Nephron (organoid): Measurements from ENCODE around the gene ZNF419.
"Not testable (repeated sequence)": the region's sequence is repeated elsewhere in the genome, so short reads cannot be mapped to it uniquely, and the experiment has no call there.

Experiments used
- H3K27ac Mint-ChIP-seq, 3 experiments: 2 replicates each; pipeline ENCODE4 v1.8.0; 2020; ENCODE audit warnings: mixed read lengths in 3 of 3, mild to moderate bottlenecking in 2 of 3, moderate library complexity in 1 of 3
- H3K27me3 Mint-ChIP-seq: 2 replicates; pipeline ENCODE4 v1.8.0; 2021; ENCODE audit warnings: low read depth, mild to moderate bottlenecking, moderate library complexity, mixed read lengths
- H3K36me3 Mint-ChIP-seq: 2 replicates; pipeline ENCODE4 v1.8.0; 2020; ENCODE audit warnings: low read depth, mixed read lengths
- H3K4me1 Mint-ChIP-seq: 2 replicates; pipeline ENCODE4 v1.8.0; 2020; ENCODE audit warnings: mixed read lengths
- H3K4me3 Mint-ChIP-seq, 3 experiments: 2 replicates each; pipeline ENCODE4 v1.8.0; 2020; ENCODE audit warnings: mild to moderate bottlenecking in 3 of 3, mixed read lengths in 3 of 3, moderate library complexity in 2 of 3
- H3K9me3 Mint-ChIP-seq: 2 replicates; pipeline ENCODE4 v1.8.0; 2020; ENCODE audit warnings: mixed read lengths
- CTCF ChIP-seq, 3 experiments: fragments of 200-600 bp; sonication (generic); IDR thresholded peaks; one replicate each; pipeline ENCODE4 v1.5.0; 2021; ENCODE audit warnings: antibody characterized with exemption in 3 of 3; ENCODE audit not compliant: unreplicated experiment in 3 of 3

The ZNF419 gene

DNA sequence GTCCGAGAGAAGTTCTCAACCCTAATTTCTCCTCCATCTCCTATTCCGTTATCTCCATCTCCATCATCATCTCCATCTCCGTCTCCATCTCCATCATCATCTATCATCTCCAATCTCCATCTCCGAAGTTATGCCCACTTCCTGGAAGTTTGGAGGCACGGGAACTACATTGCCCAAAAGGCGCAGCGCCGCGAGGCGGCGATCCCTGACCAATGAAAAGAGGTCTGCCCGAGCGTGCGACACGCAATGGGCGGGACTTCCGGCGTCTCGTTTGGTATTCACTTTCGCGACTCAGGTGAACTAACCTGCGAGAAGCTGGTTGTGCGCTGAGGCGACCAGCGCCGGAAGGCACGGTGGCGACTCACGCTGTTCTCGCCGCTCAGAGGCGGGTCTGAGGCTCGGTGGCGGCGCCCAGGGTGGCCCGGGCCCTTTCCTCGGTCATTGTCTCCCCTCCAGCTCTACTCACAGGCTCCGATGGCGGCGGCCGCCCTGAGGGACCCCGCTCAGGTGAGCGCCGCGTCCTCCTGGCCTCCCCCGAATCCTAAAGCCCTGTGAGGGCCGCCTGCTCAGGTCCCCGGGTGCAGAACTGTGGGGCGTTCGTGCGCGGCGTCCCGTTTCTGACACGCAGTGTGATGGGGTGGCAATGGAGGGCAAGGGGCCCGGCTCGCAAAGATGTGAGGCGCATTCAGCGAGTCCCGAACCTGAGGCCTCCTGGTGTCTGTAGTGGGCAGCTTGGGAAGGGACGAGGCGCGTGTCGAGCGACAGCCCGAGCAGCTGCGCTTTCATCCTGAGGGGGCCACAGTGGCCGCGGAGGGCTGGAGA, at the start of gene ZNF419:
TSS of gene ZNF419 (plus strand) at position 274 of the 822 bp plus-strand sequence. CDS start at position 475, 201 bp downstream.
- H3K27me3 Mint-ChIP-seq = not testable (repeated sequence)
- Mint-ChIP-seq H3K27ac (peak within 1 kb of the TSS in 1 of 3 experiments; percentile 3), H3K4me1 (peaks cover 12% of the 10 kb centered on the region), H3K4me3 (peak within 1 kb of the TSS; percentile 81 to 83 (median 83)), H3K36me3 (peaks cover 61% of the 10 kb centered on the region), H3K9me3 (peaks cover 59% of the 10 kb centered on the region)

GRCh38 chr19:57437931-57438330, 49.6 kb upstream of the ZNF419 start:
- Mint-ChIP-seq H3K27me3 (no peaks in the 10 kb centered on the region), H3K4me1 (peaks cover 16% of the 10 kb centered on the region), H3K9me3 (peaks cover 56% of the 10 kb centered on the region), H3K36me3 (peaks cover 77% of the 10 kb centered on the region), H3K4me3 (peak overlapping the region in 1 of 3 experiments; percentile 39), H3K27ac (no peak overlapping the region)
- TF ChIP-seq CTCF (IDR thresholded peaks at IDR 0.05; ENCODE audit: unreplicated experiment in 3 of 3) = no peak

DNA sequence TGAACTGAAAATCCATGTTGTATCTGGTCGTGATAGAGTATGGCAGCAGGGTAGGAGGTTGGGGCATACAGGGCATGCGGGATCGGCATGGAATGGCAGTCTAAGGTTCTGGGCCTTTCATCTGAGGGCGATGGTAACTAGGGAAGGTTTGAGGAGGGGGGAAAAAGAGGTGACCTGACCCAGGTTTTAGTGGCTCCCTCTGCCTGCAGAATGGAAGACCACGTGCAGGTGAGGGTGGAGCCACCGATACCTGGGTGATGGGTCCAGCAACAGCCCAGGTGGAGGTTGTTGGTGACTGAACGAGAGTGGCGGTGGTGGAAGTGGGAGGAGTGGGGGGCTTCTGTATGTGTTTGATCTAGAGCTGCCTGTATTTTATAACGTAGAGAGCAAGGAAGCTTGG, 48.6 kb upstream of the ZNF419 start:
- Mint-ChIP-seq H3K4me1 (peaks cover 16% of the 10 kb centered on the region), H3K27ac (no peak overlapping the region), H3K9me3 (peaks cover 65% of the 10 kb centered on the region), H3K27me3 (no peaks in the 10 kb centered on the region), H3K4me3 (no peak overlapping the region), H3K36me3 (peaks cover 81% of the 10 kb centered on the region)
- no peak for TF ChIP-seq CTCF (IDR thresholded peaks at IDR 0.05; ENCODE audit: unreplicated experiment in 3 of 3)

DNA sequence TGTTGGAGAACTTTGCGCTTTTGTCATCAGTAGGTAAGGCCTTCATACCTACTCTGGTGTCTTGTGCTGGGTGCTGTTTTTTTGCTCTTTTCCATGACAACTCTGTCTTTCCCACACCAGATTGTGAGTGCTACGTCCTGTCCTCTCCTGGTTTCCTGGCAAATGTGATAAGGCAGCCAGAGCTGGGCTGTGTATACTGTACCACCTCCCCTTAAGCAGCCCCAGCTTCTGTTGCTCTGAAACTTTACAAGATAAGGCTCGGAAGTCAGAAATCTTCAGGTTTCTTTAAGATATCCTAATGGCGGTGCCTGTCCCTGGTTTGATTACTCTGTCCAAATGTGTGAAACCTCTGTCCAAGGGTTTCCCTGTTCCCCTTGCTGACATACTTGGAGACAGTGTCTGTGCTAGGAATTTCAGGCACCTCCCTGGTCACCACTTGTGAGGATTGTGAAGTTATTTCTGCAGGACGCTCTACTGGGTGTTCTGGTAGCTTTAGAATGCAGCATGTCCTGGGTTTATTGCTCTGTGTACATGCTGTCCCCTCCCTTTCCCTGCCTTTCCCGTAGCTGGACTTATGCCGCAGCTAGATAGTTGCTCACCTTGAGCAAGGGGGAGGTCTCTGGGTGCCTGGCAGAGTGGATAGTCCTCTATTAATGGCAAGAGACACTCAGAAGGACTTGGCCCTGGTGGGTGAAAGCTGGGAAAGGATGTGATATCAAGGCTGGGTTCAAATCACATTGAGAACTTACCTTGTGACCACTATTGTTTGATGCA, 45.4 kb upstream of the ZNF419 start:
- TF ChIP-seq CTCF (IDR thresholded peaks at IDR 0.05; ENCODE audit: unreplicated experiment in 3 of 3) = no peak

GRCh38 chr19:57443121-57443696, 44.3 kb upstream of the ZNF419 start:
- peaks cover 77% of the 10 kb centered on the region for H3K9me3 Mint-ChIP-seq
- TF ChIP-seq CTCF (IDR thresholded peaks at IDR 0.05; ENCODE audit: unreplicated experiment in 3 of 3) = no peak
- peaks cover 91% of the 10 kb centered on the region for H3K36me3 Mint-ChIP-seq
- no peaks in the 10 kb centered on the region for H3K4me1 Mint-ChIP-seq
- no peak overlapping the region for H3K4me3 Mint-ChIP-seq
- H3K27me3 Mint-ChIP-seq = no peaks in the 10 kb centered on the region
- H3K27ac Mint-ChIP-seq = no peak overlapping the region

More for the DNA sequence above, 45.4 kb upstream of the ZNF419 start:
- Mint-ChIP-seq H3K36me3 (peaks cover 89% of the 10 kb centered on the region), H3K27ac (no peak overlapping the region), H3K4me1 (no peaks in the 10 kb centered on the region), H3K27me3 (no peaks in the 10 kb centered on the region), H3K4me3 (no peak overlapping the region), H3K9me3 (peaks cover 76% of the 10 kb centered on the region)

DNA sequence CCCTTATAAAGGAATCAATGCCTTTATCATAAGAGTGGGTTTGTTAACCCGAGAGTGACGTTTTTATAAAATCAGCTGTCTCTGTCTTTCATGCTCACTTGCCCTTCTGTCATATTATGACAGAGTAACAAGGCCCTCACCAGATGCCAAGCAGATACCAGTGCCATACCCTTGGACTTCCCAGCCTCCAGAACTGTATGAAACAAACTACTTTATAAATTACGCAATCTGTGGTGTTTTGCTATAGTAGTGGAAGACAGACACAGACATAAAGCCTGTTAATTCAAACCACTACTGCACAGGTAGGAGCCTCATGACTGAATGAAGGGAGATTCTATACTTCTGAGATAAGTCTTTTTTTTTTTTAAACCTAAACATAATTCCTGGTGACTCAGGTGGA, 35.2 kb upstream of the ZNF419 start:
- Mint-ChIP-seq H3K9me3 (peaks cover 68% of the 10 kb centered on the region), H3K4me3 (no peak overlapping the region), H3K4me1 (no peaks in the 10 kb centered on the region), H3K36me3 (peaks cover 83% of the 10 kb centered on the region), H3K27me3 (no peaks in the 10 kb centered on the region), H3K27ac (no peak overlapping the region)
- TF ChIP-seq CTCF (IDR thresholded peaks at IDR 0.05; ENCODE audit: unreplicated experiment in 3 of 3) = no peak
